Activated CD4-positive, alpha-beta T cell treated with anti-CD3 and anti-CD28 coated beads, Interleukin-2, Interleukin-6, amounts not matched to agents 100 ng/mL and 50 ng/mL, durations not matched to agents 16 hours and 8 hours (primary cell): ENCODE data around the gene SLCO2B1.

Source experiments
- DNase-seq: peaks from one replicate; pipeline ENCODE4 v3.0.0-alpha.2; 2020

The SLCO2B1 gene

DNA sequence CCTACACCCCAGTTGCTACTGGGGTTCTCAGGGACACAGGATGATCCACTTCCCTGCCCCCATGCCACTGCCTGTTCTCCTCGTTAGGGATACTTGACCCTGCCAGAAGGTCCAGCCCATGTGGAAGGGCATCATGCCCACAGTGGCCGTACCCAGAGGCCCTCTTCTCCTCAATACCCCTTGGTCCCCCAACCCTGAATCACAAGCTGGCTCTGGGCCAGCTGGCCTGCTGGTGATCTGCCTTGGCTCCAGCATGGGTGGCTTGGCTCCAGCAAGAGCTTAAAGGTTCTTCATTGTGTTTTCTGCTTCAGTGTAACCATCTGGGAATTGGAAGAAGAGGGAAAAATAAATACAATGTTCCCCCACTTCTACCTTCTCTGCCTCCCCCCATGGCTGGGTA is 78.6 kb downstream of the SLCO2B1 start:
- no peak for DNase-seq

DNA sequence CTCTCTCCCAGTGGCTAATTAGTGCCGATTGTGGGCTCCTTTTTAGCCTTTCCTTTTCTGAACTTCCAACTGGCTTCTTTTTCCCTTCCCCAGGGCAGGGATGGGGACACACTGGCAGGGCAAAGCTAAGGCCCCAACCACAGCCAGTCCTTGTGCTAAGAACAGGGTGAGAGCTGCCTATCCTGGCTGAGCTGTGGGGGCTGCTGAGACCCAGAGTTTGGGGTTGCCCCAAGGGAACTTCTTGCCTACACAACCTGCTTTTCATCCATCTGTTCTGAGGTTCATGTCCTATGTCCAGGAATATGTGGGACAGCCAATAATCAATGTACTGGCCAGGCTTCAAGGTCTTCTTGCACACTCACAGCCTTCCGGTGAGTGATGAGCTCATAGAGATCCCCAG is 79.7 kb downstream of the SLCO2B1 start:
- DNase-seq: no peak

DNA sequence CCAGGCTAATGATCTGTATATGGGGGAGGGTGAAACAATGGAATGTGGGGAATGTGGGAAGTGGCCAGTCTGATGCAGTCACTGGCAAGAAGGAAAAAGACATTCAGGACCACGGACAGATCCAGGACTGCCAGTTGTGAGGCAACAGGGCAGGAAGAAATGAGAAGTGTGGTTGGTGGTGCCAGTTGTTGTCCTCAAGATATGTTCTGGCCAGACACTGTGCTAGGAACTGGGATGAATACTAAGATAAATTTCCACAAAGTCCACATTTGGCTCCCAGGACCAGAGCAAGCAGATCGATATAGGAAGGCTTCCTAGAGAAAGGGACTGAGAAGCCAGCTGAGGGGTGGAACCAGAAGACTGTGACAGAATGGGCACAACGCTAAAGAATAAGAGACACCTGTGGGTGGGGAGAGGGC is 82.9 kb downstream of the SLCO2B1 start:
- DNase-seq: peak; percentile 35

DNA sequence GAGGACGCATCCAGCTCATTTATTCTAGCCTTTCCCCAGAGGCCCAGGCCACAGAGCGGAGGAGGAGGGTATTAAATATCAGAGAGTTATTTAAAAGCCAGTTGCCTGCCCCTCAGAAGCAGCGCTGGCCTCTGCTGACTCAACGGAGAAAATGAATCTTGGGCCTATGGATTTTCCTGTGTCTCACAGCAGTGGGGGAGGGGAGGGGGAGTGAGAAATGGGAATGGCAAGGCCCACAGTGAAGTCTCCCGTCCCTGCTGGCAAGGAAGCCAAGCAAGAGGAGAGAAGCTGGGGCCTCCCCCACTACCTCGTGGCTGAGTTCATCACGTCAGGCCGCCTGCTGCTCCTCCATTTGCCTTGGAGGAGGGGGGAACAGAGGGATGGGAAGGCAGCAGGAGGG is 85.2 kb downstream of the SLCO2B1 start:
- no peak for DNase-seq

DNA sequence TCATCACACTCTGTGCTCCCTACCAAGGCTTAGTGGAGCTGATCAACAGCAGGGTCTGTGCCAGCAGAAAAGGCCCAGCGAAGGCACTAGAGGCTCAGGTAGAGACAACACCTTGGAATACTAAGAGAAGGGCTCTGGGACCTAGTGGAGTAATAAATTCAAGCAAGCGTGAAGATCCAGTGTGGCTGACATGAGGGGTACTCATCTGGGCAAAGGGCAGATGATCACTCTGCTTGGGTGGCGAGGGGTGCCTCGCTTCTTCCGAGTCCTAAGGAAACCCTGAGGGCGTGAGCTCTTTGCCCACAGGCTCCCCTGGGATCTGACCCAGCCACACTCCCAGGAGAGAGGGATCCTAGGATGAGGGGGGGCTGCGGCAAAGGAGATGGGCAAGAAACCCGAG is 86.1 kb downstream of the SLCO2B1 start:
- no peak for DNase-seq

DNA sequence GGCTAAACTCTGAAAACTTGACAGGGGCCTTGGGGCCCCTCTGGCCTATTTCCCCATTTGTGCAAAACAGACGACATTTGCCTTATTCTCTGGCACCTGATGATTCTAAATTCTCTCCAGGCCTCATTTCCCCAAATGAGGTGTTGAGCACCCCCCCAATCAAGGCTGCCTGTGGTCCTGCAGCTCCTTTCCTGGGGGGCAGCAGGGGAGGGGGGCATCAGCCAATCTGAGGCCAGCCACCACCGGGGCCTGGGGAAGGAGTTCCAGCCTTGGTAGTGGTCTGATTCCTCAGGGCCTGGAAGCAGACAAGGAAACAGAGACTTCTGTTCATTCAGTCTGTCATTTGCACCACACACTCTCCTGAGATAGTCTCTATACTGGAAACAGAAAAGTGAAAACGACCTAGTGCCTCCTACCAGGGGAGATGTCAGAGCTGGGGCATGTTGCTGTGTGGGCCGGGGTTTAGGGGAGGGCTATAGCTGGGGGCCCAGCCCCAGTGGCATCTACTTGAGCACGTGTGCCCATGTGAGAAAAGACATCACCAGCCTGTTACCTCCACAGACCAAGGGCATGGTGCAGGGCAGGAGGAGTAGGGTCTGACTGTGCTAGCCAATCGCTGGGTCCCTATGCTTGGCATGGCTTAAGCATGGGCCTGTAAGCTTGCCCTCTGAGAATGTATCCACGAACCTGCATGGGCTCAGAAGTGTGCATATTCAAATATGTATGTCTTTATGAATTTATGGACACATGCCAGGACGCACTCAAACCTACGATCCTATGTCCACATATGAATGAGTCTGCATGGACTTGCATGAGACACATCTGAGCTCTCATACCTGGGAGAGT is 87.9 kb downstream of the SLCO2B1 start:
- DNase-seq: no peak

DNA sequence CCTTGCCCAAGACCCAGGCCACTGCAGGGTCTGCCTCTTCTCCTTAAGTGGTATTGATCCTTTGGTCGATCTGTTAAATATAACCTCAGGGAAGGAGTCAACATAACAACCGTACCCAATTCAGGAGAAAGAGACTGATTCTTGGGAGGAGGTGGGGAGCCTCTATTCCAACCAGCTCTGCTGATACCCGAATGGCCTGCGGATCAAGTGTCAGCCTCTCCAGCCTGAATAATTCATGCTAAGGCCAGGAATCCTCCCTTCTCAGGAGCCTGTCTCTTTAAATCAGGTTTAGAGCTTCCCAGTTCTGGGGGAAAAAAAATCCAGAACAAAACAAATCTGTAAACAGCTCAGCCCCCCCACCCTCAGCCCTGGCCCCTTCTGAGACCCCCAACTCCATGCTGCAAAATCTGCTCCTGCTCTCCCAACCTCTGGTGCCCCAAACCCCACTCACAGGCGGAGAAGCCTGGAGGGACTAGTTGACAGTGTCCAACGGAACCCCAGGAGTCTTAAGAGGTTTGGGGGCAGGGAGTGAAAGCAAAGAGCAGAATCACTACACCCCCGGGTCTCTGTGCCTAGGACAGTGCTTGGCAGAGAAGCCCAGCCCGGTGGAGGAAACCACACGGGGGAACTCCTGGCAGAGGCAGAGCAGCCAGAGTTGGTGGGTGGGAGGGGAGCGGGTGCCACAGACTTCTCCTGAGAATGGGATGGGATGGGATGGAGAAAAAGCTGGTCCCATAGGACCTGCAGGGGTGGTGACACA is 88.8 kb downstream of the SLCO2B1 start:
- DNase-seq: no peak

DNA sequence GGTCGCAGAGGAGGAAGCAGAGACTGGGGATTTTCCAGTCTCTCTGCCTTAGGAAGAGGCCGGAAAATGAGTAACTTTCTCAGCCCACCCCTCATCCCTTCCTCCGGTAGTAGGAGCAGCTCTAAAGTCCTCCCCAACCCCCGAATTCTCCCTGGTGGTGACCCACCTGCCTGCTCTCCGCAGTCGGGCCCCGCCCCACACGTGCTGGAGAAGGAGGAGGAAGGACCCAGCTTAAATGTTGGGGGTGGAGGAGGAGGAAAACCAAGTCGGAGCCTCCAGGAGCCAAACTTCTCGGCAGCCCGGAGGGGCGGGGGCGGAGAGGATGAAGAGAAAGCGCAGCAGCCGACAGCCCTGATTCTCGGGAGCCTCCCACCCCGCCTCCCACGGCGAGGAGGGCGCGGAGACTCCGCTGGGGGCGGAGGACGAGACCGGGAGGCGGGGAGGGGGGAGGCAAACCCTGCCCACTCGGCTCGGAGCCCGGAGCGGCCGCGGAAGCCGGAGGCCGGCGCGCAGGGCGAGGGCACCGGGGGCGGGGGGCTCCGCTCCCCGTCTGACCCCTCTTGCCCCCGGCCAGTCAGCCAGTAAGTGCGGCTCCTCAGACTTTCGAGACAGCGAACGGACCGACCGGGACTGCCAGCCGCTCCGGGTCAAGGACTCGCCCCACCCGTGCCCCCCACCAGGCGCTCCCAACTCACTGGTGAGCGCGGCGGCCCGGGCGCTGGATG is 89.6 kb downstream of the SLCO2B1 start, which contains the start of gene TPBGL:
Gene TPBGL (plus strand): TSS at position 464 of the 725 bp plus-strand sequence. CDS start 276 bp downstream, outside the sequence.
- no peak for DNase-seq

DNA sequence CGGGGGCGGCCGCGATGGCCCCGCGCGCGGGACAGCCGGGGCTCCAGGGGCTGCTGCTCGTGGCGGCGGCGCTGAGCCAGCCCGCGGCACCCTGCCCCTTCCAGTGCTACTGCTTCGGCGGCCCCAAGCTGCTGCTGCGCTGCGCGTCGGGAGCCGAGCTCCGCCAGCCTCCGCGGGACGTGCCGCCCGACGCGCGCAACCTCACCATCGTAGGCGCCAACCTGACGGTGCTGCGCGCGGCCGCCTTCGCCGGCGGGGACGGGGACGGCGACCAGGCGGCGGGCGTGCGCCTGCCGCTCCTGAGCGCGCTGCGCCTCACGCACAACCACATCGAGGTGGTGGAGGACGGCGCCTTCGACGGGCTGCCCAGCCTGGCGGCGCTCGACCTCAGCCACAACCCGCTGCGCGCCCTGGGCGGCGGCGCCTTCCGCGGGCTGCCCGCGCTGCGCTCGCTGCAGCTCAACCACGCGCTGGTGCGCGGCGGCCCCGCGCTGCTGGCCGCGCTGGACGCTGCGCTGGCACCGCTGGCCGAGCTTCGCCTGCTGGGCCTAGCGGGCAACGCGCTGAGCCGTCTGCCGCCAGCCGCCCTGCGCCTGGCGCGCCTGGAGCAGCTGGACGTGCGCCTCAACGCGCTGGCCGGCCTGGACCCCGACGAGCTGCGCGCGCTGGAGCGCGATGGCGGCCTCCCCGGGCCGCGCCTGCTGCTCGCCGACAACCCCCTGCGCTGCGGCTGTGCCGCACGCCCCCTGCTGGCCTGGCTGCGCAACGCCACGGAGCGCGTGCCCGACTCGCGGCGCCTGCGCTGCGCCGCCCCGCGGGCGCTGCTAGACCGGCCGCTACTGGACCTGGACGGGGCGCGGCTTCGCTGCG is 90.4 kb downstream of the SLCO2B1 start:
- DNase-seq: peak; percentile 93

DNA sequence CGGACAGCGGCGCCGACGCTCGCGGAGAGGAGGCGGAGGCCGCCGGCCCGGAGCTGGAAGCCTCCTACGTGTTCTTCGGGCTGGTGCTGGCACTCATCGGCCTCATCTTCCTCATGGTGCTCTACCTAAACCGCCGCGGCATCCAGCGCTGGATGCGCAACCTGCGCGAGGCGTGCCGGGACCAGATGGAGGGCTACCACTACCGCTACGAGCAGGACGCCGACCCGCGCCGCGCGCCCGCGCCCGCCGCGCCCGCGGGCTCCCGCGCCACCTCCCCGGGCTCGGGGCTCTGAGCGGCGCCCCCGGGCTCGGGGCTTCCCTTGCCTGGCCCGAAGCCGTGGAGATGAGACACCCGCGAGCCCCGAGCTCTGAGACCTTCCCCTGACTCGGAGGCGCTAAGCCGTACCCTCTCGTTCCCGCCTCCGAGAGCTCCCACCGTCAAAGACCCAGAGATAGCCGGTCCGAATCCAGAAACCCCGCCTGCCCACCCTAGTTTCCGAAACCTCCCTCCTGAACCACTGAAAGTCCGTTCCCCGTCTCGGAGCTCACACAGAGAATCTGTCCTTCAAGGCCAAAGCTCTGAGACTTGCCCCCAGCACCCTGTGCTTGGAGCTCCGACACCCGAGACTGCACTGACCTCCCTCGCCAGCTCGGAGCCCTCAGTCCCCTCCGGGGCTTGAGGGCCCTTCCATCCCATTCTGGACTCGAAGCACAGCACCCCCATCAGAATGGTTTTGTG is 91.2 kb downstream of the SLCO2B1 start:
- no peak for DNase-seq

DNA sequence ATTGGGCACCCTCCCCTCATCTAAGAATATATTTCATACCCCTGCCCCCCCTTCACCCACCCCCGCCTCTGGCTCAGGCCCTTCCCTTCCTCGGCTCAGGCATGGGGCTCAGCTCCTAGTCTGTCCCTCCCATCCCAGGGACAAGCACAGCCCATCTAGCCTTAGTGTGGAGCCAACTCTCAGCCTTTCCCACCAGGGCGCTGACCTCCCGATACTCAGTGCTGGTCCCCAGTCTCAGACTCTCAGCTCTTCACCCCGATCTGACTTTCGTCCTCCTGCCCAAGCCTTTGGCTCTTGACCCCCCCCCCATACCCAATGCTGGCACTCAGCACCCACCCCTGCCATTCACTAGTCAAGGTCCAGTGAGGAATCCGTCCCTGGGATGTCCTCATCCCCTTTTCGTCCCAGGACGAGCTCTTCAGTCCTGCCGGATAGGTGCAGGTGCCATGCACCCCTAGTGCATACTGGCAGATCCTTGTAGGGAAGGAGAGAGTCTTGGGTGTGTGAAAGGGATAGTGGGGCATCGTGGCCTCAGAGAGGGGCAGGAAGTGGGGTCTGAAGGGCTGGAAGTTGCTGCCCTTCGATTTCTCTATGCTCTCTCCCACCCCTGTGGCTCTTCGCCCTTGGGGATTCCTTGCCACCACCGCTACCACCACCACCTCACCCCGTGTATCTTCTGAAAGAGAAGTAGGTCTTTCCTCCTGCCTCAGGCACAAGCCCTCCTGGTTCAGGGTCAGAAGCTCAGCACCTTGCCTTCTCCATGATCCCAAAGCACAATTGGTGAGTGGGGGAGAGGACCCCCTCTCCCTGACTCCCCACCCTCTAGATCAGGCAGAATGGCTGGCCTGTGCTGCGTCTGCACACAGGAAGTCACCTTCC is 92.1 kb downstream of the SLCO2B1 start:
- no peak for DNase-seq

DNA sequence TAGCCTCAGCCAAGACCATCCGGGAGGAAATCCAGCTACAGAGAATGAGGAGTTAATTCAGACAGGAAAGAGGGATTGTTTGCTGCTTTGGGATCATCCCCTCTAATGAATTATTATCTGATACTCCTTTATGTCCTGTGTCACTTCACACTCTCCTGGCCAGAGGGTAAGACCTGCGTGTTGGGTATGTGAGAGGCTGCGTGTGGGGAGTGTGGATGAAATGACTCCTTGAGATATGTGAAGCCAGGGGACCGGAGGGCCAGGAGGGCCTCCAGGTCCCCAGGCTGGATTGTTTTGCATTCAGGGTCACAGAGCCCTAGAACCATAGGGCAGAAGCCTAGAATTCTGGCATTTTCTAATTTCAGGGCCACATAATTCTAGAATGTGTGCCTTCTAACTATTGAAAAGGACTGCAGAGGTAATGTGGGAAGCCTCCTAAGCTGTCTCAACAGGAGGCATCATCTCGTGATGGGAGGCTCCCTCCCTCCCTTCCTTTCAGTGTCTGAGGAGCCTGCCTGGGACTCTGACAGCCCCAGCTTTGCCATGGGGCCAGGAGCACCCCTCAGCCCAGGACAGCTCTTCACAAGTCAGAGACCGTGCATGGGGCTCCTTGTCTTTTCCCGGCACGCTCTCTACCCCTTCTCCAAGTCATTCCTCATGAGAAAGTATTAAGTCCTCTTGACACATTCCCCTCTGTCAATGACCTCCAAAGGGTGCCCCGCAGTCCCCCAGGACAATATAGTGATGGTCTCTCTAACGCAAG is 93.3 kb downstream of the SLCO2B1 start:
- DNase-seq: no peak

DNA sequence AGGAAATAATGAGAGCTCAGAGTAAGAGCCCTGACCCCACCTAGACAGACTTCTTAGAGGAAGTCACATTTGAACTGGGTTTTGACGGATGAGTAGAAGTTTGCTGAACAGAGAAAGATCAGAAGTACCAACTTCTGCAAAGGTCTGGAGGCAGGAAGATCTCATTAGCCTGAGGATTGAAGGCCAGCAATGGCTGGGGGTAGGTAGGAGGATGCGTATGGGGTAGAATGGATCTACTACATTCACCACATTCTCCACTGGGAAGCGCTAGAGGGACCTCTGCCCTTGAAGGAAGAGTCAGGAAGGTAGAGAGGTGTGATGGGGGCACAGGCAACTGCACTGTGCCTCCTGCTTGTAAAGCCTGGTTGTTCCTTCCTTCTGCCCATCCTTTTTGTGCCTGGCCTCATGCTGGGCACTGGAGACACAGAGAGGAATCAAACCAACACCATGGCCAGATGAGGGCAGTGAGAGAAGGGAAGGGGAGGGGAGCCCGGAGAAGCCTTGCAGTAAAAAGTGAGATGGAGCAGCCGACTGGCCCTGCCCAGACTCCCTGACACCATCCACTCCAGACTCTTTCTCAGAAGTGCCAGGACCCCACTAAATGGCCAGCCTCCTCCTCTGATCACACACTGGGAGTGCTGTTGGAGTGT is 94.6 kb downstream of the SLCO2B1 start:
- DNase-seq: no peak

DNA sequence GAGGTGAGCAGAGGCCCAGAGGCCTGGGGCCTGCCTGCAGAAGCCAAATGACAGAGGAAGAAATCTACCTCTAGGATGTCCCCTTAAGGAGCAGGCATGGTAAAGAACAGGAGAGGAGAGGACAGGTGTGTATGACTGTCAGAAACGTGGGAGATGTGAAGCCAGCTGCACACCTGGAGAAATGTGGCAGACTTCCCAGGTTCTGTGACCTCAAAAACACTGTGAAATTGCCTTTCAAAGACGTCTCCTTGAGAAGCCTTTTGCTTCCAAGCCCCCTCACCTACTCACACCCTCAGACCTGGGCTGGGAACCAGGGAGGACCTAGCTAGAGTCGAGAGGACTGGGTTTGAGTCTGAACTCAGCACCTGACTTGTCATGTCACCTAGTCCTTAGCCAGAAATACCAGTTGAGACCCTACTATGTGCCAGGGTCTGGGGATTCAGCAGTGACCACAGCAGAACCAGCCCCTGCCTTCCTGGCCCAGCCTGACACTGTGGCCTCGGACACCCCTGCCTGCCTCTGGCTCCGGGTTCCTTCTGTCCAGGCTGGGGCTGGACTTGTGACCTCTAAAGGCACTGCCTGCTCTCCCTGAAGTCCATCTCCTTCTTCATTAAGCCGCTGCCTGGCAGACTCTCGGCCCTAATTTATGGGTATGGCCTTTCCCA is 95.2 kb downstream of the SLCO2B1 start:
- no peak for DNase-seq

DNA sequence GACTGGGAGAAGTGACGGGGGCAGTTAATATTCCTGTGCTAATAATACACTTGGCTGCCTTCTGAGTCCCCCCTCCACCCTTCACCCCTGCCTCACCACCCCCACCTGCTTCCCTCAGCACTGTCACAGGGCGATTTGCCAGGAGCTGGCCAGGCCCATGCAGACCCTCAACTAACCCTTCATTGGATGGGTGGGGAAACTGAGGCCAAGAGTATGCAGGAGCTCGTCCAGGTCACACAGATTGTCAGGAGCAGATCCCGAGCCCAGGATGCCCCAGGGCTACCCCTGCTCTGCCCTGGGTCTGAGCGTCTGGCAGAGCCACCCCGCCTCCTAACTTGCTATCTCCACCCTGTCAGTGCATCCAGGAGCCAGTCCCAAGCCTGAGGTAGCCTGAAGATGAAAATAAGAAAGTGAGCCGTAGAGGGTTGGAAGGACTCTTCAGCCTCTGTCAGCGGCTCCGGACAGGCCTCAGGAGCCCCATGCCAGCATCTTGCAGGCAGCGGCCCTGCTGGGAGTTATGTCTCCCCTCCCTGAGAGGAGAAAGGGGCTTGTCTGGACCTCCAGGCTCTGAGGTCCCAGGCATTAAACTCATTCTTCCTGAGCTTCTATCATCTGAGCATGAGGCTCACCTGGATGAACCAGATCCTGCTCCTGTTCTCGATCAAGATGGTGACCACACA is 95.9 kb downstream of the SLCO2B1 start:
- DNase-seq: no peak

DNA sequence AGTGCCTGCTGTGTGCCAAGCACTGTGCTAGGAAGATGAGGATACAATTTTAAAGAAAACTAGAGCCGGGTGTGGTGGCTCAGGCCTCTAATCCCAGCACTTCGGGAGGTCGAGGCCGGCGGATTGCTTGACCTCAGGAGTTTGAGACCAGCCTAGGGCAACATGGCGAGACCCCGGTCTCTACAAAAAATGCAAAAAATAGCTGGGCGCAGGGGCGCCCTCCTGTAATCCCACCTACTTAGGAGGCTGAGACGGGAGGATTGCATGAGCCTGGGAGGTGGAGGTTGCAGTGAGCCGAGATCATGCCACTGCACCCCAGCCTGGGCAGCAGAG is 98.0 kb downstream of the SLCO2B1 start:
- DNase-seq: no peak

DNA sequence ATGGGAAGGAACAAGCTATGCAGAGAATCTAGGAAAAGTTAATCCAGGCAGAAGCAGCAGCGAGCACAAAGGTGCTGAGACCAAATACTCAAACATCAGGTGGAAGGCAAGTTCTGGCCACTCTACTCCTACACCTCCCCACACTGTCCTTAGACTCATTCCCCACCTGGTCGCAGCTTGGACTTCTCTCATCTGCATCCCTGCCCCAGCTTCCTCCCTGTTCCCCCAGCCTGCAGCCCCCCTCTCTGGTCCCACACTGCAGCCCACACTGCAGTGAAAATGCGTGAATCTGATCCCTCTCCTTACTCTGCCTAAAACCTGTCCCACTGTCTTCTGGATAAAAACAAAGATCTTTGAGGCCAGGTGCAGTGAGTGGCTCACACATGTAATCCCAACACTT is 98.8 kb downstream of the SLCO2B1 start:
- no peak for DNase-seq

DNA sequence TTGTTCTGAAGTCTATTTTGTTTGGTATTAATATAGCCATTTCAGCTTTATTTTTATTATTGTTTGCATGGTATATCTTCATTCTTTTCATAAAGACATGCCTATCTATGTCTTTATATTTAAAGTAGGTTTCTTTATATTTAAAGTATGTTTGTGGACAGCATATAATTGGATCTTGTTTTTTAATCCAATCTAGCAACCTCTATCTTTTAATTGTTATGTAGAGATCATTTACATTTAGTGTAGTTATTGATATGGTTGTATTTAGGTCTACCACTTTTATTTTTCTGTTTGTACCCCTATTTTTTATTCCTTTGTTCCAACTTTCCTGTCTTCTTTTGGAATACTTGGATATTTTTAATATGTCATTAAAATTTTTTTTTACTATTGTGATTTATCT is 103.4 kb downstream of the SLCO2B1 start:
- DNase-seq: no peak
